IMR-90 (cell line): ENCODE data around the gene LIPM. TPM values are rescaled to one million over a fixed set of nuclear protein-coding genes. Genes with fewer than 3 reads are reported as not detected.

ENCODE experiments used
- ATAC-seq: fragments of 200-7000 bp; cut with Tn5 transposase; 2 replicates; pipeline ENCODE4 v1.9.1; 2020; ENCODE audit warnings: low read depth, mild to moderate bottlenecking, moderate library complexity
- BruUV-seq: library from RNA; stranded (reverse); fragments of 400-500 nt; replicated peaks from 2 replicates; lab custom pipeline; 2021; lab: Mats Ljungman, UMichigan
- CTCF ChIA-PET: fragments of 300-600 bp; formaldehyde crosslinking; extraction: SDS; loops from one replicate; lab custom pipeline; 2021; ENCODE audit warnings: antibody characterized with exemption; lab: Yijun Ruan, JAX
- POLR2A ChIA-PET: fragments of 300-600 bp; sonication (Branson Sonifier 250); formaldehyde crosslinking; loops from one replicate; lab custom pipeline; 2022; ENCODE audit warnings: antibody characterized with exemption; ENCODE audit not compliant: unreplicated experiment; lab: Charles Lee
- DNase-seq: peaks from one replicate; pipeline ENCODE4 v3.0.0; 2013
- H2AFZ ChIP-seq: replicated peaks from 2 replicates; pipeline ENCODE3; 2013; ENCODE audit warnings: low read length, mild to moderate bottlenecking; ENCODE audit not compliant: poor library complexity
- H2AK5ac ChIP-seq: 2 replicates; pipeline ENCODE4 v1.6.1; 2013; ENCODE audit warnings: low read depth, low read length, inconsistent platforms
- H2AK9ac ChIP-seq: replicated peaks from 2 replicates; pipeline ENCODE3; 2013; ENCODE audit warnings: mild to moderate bottlenecking, low read depth, low read length, moderate library complexity; ENCODE audit not compliant: poor library complexity
- H2BK120ac ChIP-seq: 2 replicates; pipeline ENCODE4 v1.6.1; 2013; ENCODE audit warnings: low read depth, low read length, inconsistent platforms
- H2BK15ac ChIP-seq: 3 replicates; pipeline ENCODE4 v1.6.1; 2013; ENCODE audit warnings: low read depth, low read length, inconsistent platforms
- H2BK20ac ChIP-seq: 2 replicates; pipeline ENCODE4 v1.6.1; 2013; ENCODE audit warnings: low read depth, mild to moderate bottlenecking, inconsistent platforms, low read length, moderate library complexity
- H2BK5ac ChIP-seq: 2 replicates; pipeline ENCODE4 v1.6.1; 2013; ENCODE audit warnings: mild to moderate bottlenecking, low read depth, low read length, inconsistent platforms; ENCODE audit not compliant: poor library complexity, severe bottlenecking
- H3K14ac ChIP-seq: replicated peaks from 2 replicates; pipeline ENCODE4 v1.6.1; 2013; ENCODE audit warnings: low read depth, low read length, inconsistent platforms
- H3K18ac ChIP-seq: 2 replicates; pipeline ENCODE4 v1.6.1; 2013; ENCODE audit warnings: low read depth, low read length, control low read depth
- H3K23ac ChIP-seq: 2 replicates; pipeline ENCODE4 v1.6.1; 2013; ENCODE audit warnings: low read depth, low read length, inconsistent platforms
- H3K27ac ChIP-seq: 2 replicates; pipeline ENCODE4 v1.5.1; 2013; ENCODE audit warnings: mild to moderate bottlenecking, control low read depth, low read length; ENCODE audit not compliant: insufficient read depth
- H3K27me3 ChIP-seq: 2 replicates; pipeline ENCODE4 v1.6.1; 2013; ENCODE audit warnings: low read length; ENCODE audit not compliant: control insufficient read depth, insufficient read depth
- H3K36me3 ChIP-seq: 2 replicates; pipeline ENCODE4 v1.6.1; 2013; ENCODE audit warnings: low read length, mixed read lengths; ENCODE audit not compliant: control insufficient read depth, insufficient read depth
- H3K4ac ChIP-seq: 2 replicates; pipeline ENCODE4 v1.6.1; 2013; ENCODE audit warnings: low read depth, low read length, inconsistent platforms
- H3K4me1 ChIP-seq: 2 replicates; pipeline ENCODE4 v1.6.1; 2013; ENCODE audit warnings: low read length, mixed read lengths; ENCODE audit not compliant: control insufficient read depth, insufficient read depth
- H3K4me2 ChIP-seq: 2 replicates; pipeline ENCODE4 v1.6.1; 2013; ENCODE audit warnings: low read depth, mild to moderate bottlenecking, control low read depth, low read length, moderate library complexity
- H3K4me3 ChIP-seq: 2 replicates; pipeline ENCODE4 v1.5.1; 2013; ENCODE audit warnings: low read depth, mild to moderate bottlenecking, control low read depth, low read length, moderate library complexity; ENCODE audit not compliant: insufficient read depth
- H3K56ac ChIP-seq: 2 replicates; pipeline ENCODE4 v1.6.1; 2013; ENCODE audit warnings: low read length, inconsistent platforms; ENCODE audit not compliant: insufficient read depth; ENCODE audit errors: extremely low read depth
- H3K79me1 ChIP-seq, 2 experiments: 2 replicates each; pipeline ENCODE4 v1.6.1; 2013; ENCODE audit warnings: low read length in 2 of 2, inconsistent platforms in 1 of 2, low read depth in 1 of 2
- H3K9ac ChIP-seq: 2 replicates; pipeline ENCODE4 v1.6.1; 2013; ENCODE audit warnings: low read depth, low read length, control low read depth
- H3K9me1 ChIP-seq: 2 replicates; pipeline ENCODE4 v1.6.1; 2013; ENCODE audit warnings: low read length, inconsistent platforms; ENCODE audit not compliant: insufficient read depth
- H3K9me3 ChIP-seq: 2 replicates; pipeline ENCODE4 v1.6.1; 2013; ENCODE audit warnings: low read length; ENCODE audit not compliant: control insufficient read depth, insufficient read depth
- H4K20me1 ChIP-seq: 2 replicates; pipeline ENCODE4 v1.6.1; 2013; ENCODE audit warnings: low read length, inconsistent platforms; ENCODE audit not compliant: insufficient read depth
- H4K5ac ChIP-seq: 2 replicates; pipeline ENCODE4 v1.6.1; 2013; ENCODE audit warnings: mild to moderate bottlenecking, low read depth, low read length, control low read depth
- H4K8ac ChIP-seq, 2 experiments: 2 replicates each; pipeline ENCODE4 v1.6.1; 2013; ENCODE audit warnings: low read depth in 2 of 2, low read length in 2 of 2, control low read depth in 1 of 2, inconsistent platforms in 1 of 2
- H4K91ac ChIP-seq: 2 replicates; pipeline ENCODE4 v1.6.1; 2013; ENCODE audit warnings: low read depth, low read length, inconsistent platforms; ENCODE audit not compliant: insufficient read depth
- CEBPB ChIP-seq: IDR thresholded peaks from 2 replicates; pipeline ENCODE4 v1.6.1; 2012; ENCODE audit warnings: low read depth, low read length, improper control_type of control experiment
- CHD1 ChIP-seq: IDR thresholded peaks from 2 replicates; pipeline ENCODE4 v1.6.1; 2012; ENCODE audit warnings: low read depth, low read length, improper control_type of control experiment
- CTCF ChIP-seq: conservative IDR thresholded peaks from 2 replicates; pipeline ENCODE4 v1.5.1; 2012; ENCODE audit warnings: mild to moderate bottlenecking, low read depth, low read length, improper control_type of control experiment
- ELK1 ChIP-seq: fragments of 150-350 bp; IDR thresholded peaks from 2 replicates; pipeline ENCODE4 v1.6.1; 2016; ENCODE audit warnings: low read depth, mild to moderate bottlenecking, low read length, moderate library complexity, borderline replicate concordance
- FOS ChIP-seq: fragments of 150-350 bp; IDR thresholded peaks from 2 replicates; pipeline ENCODE4 v1.6.1; 2016; ENCODE audit warnings: low read depth, low read length
- MAFK ChIP-seq: IDR thresholded peaks from 2 replicates; pipeline ENCODE4 v1.6.1; 2012; ENCODE audit warnings: low read depth, low read length, improper control_type of control experiment
- MAZ ChIP-seq: IDR thresholded peaks from 2 replicates; pipeline ENCODE4 v1.6.1; 2012; ENCODE audit warnings: low read depth, mild to moderate bottlenecking, low read length, improper control_type of control experiment, moderate library complexity, borderline replicate concordance
- MXI1 ChIP-seq: IDR thresholded peaks from 2 replicates; pipeline ENCODE4 v1.6.1; 2012; ENCODE audit warnings: low read depth, mild to moderate bottlenecking, low read length, moderate library complexity, borderline replicate concordance
- NFE2L2 ChIP-seq: fragments of 150-350 bp; IDR thresholded peaks from 2 replicates; pipeline ENCODE4 v1.6.1; 2016; ENCODE audit warnings: low read depth, mild to moderate bottlenecking, low read length
- POLR2A ChIP-seq: IDR thresholded peaks from 2 replicates; pipeline ENCODE4 v1.6.1; 2012; ENCODE audit warnings: mild to moderate bottlenecking, low read depth, low read length
- RAD21 ChIP-seq: IDR thresholded peaks from 2 replicates; pipeline ENCODE4 v1.6.1; 2012; ENCODE audit warnings: low read length, improper control_type of control experiment
- RCOR1 ChIP-seq: IDR thresholded peaks from 2 replicates; pipeline ENCODE4 v1.6.1; 2012; ENCODE audit warnings: mild to moderate bottlenecking, low read length, improper control_type of control experiment; ENCODE audit not compliant: insufficient replicate concordance
- RFX5 ChIP-seq: IDR thresholded peaks from 2 replicates; pipeline ENCODE4 v1.8.0; 2012; ENCODE audit warnings: low read depth, mild to moderate bottlenecking, low read length, moderate library complexity
- SMC3 ChIP-seq: fragments of 150-350 bp; IDR thresholded peaks from 2 replicates; pipeline ENCODE4 v1.6.1; 2016; ENCODE audit warnings: low read depth, mild to moderate bottlenecking, antibody characterized with exemption, low read length, moderate library complexity
- WGBS, 2 experiments: methylation state at CpG; one replicate each; pipeline versions ENCODE4 v1.1.5 to v1.1.7; 2013; ENCODE audit warnings: missing lambda C conversion rate in 2 of 2; ENCODE audit not compliant: insufficient read length in 1 of 2; ENCODE audit errors: extremely low coverage in 2 of 2; 5-methylcytosine and 5-hydroxymethylcytosine counted together
- dilution Hi-C: fragments of 300-500 bp; cut with HindIII; formaldehyde crosslinking; loops from one replicate; pipeline ENCODE4 v1.14.3; 2018; ENCODE audit warnings: low sequenced_read_pairs; ENCODE audit not compliant: unreplicated experiment
- in situ Hi-C: fragments of 300-500 bp; cut with MboI; formaldehyde crosslinking; loops from 3 replicates; pipeline ENCODE4 v1.14.3; 2019; ENCODE audit warnings: low sequenced_read_pairs, inconsistent platforms, mixed read lengths
- intact Hi-C: fragments of 100-400 bp; cut with micrococcal nuclease; formaldehyde crosslinking; loops from 2 replicates; pipeline ENCODE4 v1.10.0; 2022
- polyA plus RNA-seq, 3 experiments: library from polyadenylated mRNA; depleted of rRNA; stranded (reverse); fragments of >200 nt; gene quantifications; 2 replicates each; pipeline ENCODE4 v1.2.3, GENCODE V29; 2012; ENCODE audit warnings: low replicate concordance in 1 of 3
- total RNA-seq: library from RNA; depleted of rRNA; stranded (reverse); fragments of >200 nt; gene quantifications from 2 replicates; pipeline ENCODE4 v1.2.3, GENCODE V29; 2012
- TF ChIP-seq, protein P1 (sequence below): fragments of 150-350 bp; IDR thresholded peaks from 2 replicates; pipeline ENCODE4 v1.6.1; 2017; ENCODE audit warnings: mild to moderate bottlenecking, antibody characterized with exemption, low read length, low read depth

The LIPM gene
- total and polyA plus RNA-seq, 2 of the 4 experiments (the other 2 are of a cell fraction), result not detected

GRCh38 chr10:88853155-88853881, 50.8 kb downstream of the LIPM start:
- H3K23ac ChIP-seq, result no peak overlapping the region
- no peak for DNase-seq
- H2AFZ ChIP-seq, result no peak overlapping the region
- peaks cover 2% of the 10 kb centered on the region; the same call in 1 of the 2 replicates for H3K9me1 ChIP-seq
- ATAC-seq, result no peak
- ChIA-PET CTCF (interaction anchor here (0.6 to 1.1 kb wide), 3 partner anchors 9 to 32 kb away, joined by 3 read pairs; no protein-coding TSS in a partner anchor), POLR2A (no interaction called here)
- H4K8ac ChIP-seq, result no peak overlapping the region
- no TSS peak for BruUV-seq
- no peaks in the 10 kb centered on the region for H3K36me3 ChIP-seq
- dilution Hi-C loops, result no loop called here
- H4K20me1 ChIP-seq, result no peaks in the 10 kb centered on the region
- no peak overlapping the region for H3K4me2 ChIP-seq
- in situ Hi-C loops, result no loop called here
- no peaks in the 10 kb centered on the region for H3K9me3 ChIP-seq
- H3K79me1 ChIP-seq, result no peaks in the 10 kb centered on the region
- WGBS, 2 experiments, result no CpG with 5 or more reads among the region's 4 CpGs
- H3K4ac ChIP-seq, result no peak overlapping the region
- H2BK120ac ChIP-seq, result no peak overlapping the region
- H3K18ac ChIP-seq, result no peak overlapping the region
- no peaks in the 10 kb centered on the region for H3K27me3 ChIP-seq
- H2AK9ac ChIP-seq, result no peak overlapping the region
- H2BK20ac ChIP-seq, result no peak overlapping the region
- H3K9ac ChIP-seq, result no peak overlapping the region
- no peak overlapping the region for H3K14ac ChIP-seq
- no peak overlapping the region for H2BK5ac ChIP-seq
- H2AK5ac ChIP-seq, result no peak overlapping the region
- H3K56ac ChIP-seq, result no peak overlapping the region
- H2BK15ac ChIP-seq, result no peak overlapping the region
- H3K4me3 ChIP-seq, result no peak overlapping the region
- H3K4me1 ChIP-seq, result peaks cover 7% of the 10 kb centered on the region
- no peak overlapping the region for H4K5ac ChIP-seq
- intact Hi-C loops, result loop anchor here (5.0 kb wide), 1 partner anchor 444 kb away; no protein-coding TSS in a partner anchor
- H4K91ac ChIP-seq, result no peak overlapping the region
- H3K27ac ChIP-seq, result no peak overlapping the region
- TF ChIP-seq RFX5, result no peak
- no peak for TF ChIP-seq CTCF
- TF ChIP-seq MXI1, result no peak
- no peak for TF ChIP-seq FOS
- TF ChIP-seq SMC3, result no peak
- no peak for TF ChIP-seq CEBPB
- TF ChIP-seq RCOR1, result no peak
- TF ChIP-seq, protein P1, sequence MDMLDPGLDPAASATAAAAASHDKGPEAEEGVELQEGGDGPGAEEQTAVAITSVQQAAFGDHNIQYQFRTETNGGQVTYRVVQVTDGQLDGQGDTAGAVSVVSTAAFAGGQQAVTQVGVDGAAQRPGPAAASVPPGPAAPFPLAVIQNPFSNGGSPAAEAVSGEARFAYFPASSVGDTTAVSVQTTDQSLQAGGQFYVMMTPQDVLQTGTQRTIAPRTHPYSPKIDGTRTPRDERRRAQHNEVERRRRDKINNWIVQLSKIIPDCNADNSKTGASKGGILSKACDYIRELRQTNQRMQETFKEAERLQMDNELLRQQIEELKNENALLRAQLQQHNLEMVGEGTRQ, result no peak
- TF ChIP-seq MAZ, result no peak
- no peak for TF ChIP-seq MAFK
- TF ChIP-seq NFE2L2, result no peak
- no peak for TF ChIP-seq ELK1
- no peak for TF ChIP-seq POLR2A
- TF ChIP-seq CHD1, result no peak
- TF ChIP-seq RAD21, result no peak
